ENCODE measurements around the gene C6orf136. TPM values are rescaled to one million over a fixed set of nuclear protein-coding genes. Genes with fewer than 3 reads are reported as not detected.

Gene C6orf136
- total and polyA plus RNA-seq, 9 of the 15 experiments (the other 6 are each of a cell fraction or from before 2014, with no cell fraction given): 14.1 to 63.1 (median 18.4) TPM

DNA sequence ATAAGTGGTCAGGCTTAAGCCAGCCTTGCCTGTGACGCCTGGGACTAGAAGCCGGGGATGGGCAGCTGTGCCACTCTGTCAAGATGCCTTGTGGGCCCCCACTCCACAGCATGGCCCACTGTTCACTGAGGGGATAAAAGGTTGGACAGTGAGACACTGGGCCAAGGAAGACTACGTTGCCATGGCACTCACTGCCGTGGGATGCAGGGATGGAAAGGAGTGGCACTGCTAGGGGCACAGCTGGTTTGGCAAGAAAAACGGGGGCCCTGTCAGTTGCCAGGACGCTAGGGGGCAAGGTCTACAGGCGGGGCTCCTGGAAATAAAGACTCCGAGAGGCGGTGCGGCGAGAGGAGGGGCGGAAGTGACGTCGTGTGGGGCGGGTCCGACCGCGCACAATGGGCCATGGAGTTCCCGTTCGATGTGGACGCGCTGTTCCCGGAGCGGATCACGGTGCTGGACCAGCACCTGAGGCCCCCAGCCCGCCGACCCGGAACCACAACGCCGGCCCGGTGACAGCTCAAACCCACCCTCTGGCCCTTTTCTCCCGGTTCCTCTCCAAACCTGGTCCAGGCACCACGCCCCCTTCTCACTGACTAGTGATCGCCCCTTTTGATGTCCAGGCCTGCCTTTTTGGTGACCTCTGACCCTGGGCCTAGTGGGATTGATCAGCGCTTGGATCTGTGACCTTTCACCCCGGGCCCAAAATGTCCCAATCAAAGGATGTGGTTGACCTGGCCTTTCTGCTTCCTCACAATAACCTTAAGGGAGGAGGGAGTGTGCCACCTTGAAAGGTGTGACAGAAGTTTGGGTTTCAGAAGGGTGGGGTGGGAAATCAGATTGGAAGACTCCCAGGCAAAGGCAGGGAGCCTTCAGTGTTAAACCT, 20.2 kb upstream of the C6orf136 start, which contains the start of gene ATAT1:
Gene ATAT1, plus strand, starts transcription at position 391 of the 883 bp plus-strand sequence.
- BruUV-seq (replicated peaks): no TSS peak
- Histone ChIP-seq H3K4me3 (peak within 1 kb of the TSS; percentile 42), H3K9me1 (ENCODE audit: control insufficient read depth, insufficient read depth, low read length) (no peaks in the 10 kb centered on the region), H3K36me3 (ENCODE audit: control insufficient read depth, insufficient read depth, low read length) (peaks cover 63% of the 10 kb centered on the region), H4K20me1 (replicated peaks; ENCODE audit: control insufficient read depth, insufficient read depth, low read length) (no peaks in the 10 kb centered on the region), H3K9ac (ENCODE audit: insufficient read depth in 1 of 2, low read depth in 2 of 2, low read length in 2 of 2) (peak within 1 kb of the TSS; percentile 46 to 84), H3K4me1 (replicated peaks in 1 of 2; ENCODE audit: control insufficient read depth in 2 of 2, insufficient read depth in 2 of 2, low read length in 2 of 2) (peaks cover 0 to 12% of the 10 kb centered on the region in 2 experiments; a peak in 2 of 5 replicates), H3K27ac (ENCODE audit: extremely low read depth, low read depth, low read length) (peak within 1 kb of the TSS; percentile 40; the same call in 1 of the 3 replicates), H3K27me3 (ENCODE audit: control insufficient read depth in 2 of 2, insufficient read depth in 2 of 2, low read length in 2 of 2) (no peaks in the 10 kb centered on the region), H3K79me2 (ENCODE audit: control insufficient read depth, insufficient read depth, low read length) (no peaks in the 10 kb centered on the region; the same call in 2 of the 3 replicates), H2AFZ (ENCODE audit: low read depth, low read length) (peak within 1 kb of the TSS; percentile 69), H3K4me2 (ENCODE audit: insufficient read depth, low read length) (peak within 1 kb of the TSS; percentile 69), H3K9me3 (replicated peaks; ENCODE audit: control insufficient read depth, insufficient read depth, low read depth, low read length) (no peaks in the 10 kb centered on the region)
- POLR2A ChIA-PET: interaction anchor here (1.0 to 2.2 kb wide), 6 partner anchors 8 to 13 kb away, joined by 3 to 13 read pairs (median 4); partner anchors contain the start of gene PPP1R10
- FAIRE-seq: no peak
- peak; percentile 89 for ATAC-seq
- CTCF ChIA-PET (ENCODE audit: low intra/inter-chr PET ratio): interaction anchor here (0.5 kb wide), 1 partner anchor 104 kb away, joined by 4 read pairs; no protein-coding TSS in a partner anchor
- intact Hi-C loops (cut with micrococcal nuclease): no loop called here
- DNase-seq (ENCODE audit: extremely low read depth in 1 of 4, low spot score in 3 of 4): peak; percentile 59 to 76 (median 62)
- 53% methylated on average over 33 of the region's 36 CpGs for WGBS (ENCODE audit: insufficient coverage, low coverage, missing lambda C conversion rate)
- in situ Hi-C loops (cut with MboI): no loop called here
- TF ChIP-seq KLF6 (CRISPR knock-in tag; IDR thresholded peaks at IDR 0.05; ENCODE audit: borderline replicate concordance): no peak
- TF ChIP-seq, protein P1, sequence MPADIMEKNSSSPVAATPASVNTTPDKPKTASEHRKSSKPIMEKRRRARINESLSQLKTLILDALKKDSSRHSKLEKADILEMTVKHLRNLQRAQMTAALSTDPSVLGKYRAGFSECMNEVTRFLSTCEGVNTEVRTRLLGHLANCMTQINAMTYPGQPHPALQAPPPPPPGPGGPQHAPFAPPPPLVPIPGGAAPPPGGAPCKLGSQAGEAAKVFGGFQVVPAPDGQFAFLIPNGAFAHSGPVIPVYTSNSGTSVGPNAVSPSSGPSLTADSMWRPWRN (IDR thresholded peaks at IDR 0.05; ENCODE audit: low read depth): no peak
- no peak for TF ChIP-seq KHSRP (IDR thresholded peaks at IDR 0.05)
- 0 out of 4 replicates have a peak, but pooled peaks of 1 of the 2 experiments have one; percentile 22 for TF ChIP-seq NONO (IDR thresholded peaks at IDR 0.05; ENCODE audit: low read depth in 2 of 2, low read length in 1 of 2)
- no peak for TF ChIP-seq ZNF592 (IDR thresholded peaks at IDR 0.05)
- TF ChIP-seq SRSF3 (IDR thresholded peaks at IDR 0.05; ENCODE audit: insufficient read depth, low read length): no peak
- no peak for TF ChIP-seq SAFB (IDR thresholded peaks at IDR 0.05; ENCODE audit: borderline replicate concordance, low read depth, low read length)
- TF ChIP-seq TAF15 (IDR thresholded peaks at IDR 0.05; ENCODE audit: low read depth, low read length): no peak
- TF ChIP-seq ZNF830 (CRISPR knock-in tag; IDR thresholded peaks at IDR 0.05): 0 out of 2 replicates have a peak, but pooled peaks have one; percentile 32
- TF ChIP-seq FOXK1 (CRISPR knock-in tag; IDR thresholded peaks at IDR 0.05; ENCODE audit: borderline replicate concordance): no peak
- TF ChIP-seq, protein P2, sequence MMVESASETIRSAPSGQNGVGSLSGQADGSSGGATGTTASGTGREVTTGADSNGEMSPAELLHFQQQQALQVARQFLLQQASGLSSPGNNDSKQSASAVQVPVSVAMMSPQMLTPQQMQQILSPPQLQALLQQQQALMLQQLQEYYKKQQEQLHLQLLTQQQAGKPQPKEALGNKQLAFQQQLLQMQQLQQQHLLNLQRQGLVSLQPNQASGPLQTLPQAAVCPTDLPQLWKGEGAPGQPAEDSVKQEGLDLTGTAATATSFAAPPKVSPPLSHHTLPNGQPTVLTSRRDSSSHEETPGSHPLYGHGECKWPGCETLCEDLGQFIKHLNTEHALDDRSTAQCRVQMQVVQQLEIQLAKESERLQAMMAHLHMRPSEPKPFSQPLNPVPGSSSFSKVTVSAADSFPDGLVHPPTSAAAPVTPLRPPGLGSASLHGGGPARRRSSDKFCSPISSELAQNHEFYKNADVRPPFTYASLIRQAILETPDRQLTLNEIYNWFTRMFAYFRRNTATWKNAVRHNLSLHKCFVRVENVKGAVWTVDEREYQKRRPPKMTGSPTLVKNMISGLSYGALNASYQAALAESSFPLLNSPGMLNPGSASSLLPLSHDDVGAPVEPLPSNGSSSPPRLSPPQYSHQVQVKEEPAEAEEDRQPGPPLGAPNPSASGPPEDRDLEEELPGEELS (CRISPR knock-in tag; IDR thresholded peaks at IDR 0.05; ENCODE audit: borderline replicate concordance): no peak
- no peak for TF ChIP-seq HMG20A (CRISPR knock-in tag; conservative IDR thresholded peaks at IDR 0.05)

Data from K562 (cell line).